AG09319 (cell line): Measurements from ENCODE around the gene ADM2.
"Not testable (repeated sequence)": the region's sequence is repeated elsewhere in the genome, so short reads cannot be mapped to it uniquely, and the experiment has no call there.

Experiments used
- DNase-seq: peaks from one replicate; pipeline ENCODE4 v3.0.0-alpha.2; 2010; ENCODE audit warnings: low read depth; ENCODE audit errors: extremely low read depth
- CTCF ChIP-seq: IDR thresholded peaks from 2 replicates; pipeline ENCODE4 v1.5.1; 2011; ENCODE audit warnings: low read depth, mild to moderate bottlenecking, inconsistent platforms, low read length, moderate library complexity

ADM2 gene

DNA sequence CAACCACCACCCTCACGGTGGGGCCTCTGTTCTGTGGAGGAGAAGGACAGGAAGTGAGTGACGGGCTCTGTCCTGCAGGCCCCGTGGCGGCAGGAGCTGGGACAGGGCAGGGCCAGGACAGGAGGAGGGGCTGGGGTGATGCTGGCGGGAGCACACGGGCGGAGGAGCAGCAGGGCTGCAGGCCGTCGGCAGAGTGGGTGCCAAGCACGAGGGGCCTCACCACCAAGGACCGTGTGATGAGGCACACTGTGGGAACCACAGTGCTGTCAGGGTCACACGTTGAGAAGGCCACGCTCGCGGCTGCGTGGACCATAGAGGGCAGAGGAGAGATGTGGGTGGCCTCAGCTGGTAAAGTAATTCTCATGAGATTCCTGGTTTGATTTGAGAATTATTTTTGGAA lies 35.5 kb downstream of the ADM2 start:
- no peak for DNase-seq
- TF ChIP-seq CTCF, result no peak

- DNase-seq, result no peak
- TF ChIP-seq CTCF, result no peak
Measured at GRCh38 chr22:50517495-50518260, 36.3 kb downstream of the ADM2 start.

DNA sequence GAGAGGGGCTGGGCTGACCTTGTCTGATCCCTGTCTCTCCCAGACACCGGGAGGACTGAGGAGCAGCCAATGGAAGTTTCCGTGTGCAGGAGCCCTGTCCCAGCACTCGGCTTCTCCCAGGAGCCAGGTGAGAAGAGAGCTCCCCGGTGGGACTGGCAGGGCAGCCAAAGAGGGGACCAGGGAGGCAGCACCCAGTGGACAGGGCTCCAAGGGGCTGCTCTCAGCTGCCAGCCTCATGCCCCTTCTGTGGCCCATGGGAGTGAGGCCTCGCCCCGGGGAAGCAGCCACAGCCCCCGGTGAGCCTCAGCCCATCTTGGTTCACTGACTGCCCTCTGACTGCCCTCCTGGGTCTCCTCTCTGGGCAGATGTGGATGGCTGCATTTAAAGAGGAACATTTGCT lies 37.3 kb downstream of the ADM2 start:
- DNase-seq, result no peak
- no peak for TF ChIP-seq CTCF

GRCh38 chr22:50519151-50519550 lies 37.8 kb downstream of the ADM2 start:
- no peak for TF ChIP-seq CTCF
- no peak for DNase-seq

- not testable (repeated sequence) for DNase-seq
Measured at GRCh38 chr22:50520184-50520583, 38.8 kb downstream of the ADM2 start.

DNA sequence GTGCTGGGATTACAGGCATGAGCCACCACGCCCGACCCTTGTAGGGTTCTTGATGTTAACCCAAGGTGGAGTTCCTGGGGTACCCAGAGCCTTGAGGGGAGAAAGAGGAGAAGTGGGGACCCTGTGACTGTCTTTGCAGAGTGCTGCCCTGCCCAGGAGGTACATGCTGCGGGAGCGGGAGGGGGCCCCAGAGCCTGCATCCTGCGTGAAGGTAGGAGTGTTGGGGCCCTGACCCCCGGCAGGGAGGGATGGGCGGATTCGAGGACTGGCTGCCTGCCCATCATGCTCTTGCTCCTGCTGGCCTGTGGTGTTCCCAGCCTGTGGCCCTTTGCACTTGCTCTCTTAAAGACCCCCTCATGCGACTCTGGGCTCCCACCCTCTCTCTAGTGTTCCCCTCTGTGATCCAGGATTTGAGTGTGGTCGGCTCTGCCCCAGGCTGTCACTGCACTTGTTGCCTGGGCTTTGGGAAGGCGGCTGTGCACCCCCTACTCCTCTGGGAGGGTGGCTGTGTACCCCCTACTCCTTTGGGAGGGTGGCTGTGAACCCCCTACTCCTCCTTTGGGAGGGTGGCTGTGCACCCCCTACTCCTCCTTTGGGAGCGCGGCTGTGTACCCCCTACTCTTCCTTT lies 39.6 kb downstream of the ADM2 start:
- no peak for TF ChIP-seq CTCF
- DNase-seq, result no peak

DNA sequence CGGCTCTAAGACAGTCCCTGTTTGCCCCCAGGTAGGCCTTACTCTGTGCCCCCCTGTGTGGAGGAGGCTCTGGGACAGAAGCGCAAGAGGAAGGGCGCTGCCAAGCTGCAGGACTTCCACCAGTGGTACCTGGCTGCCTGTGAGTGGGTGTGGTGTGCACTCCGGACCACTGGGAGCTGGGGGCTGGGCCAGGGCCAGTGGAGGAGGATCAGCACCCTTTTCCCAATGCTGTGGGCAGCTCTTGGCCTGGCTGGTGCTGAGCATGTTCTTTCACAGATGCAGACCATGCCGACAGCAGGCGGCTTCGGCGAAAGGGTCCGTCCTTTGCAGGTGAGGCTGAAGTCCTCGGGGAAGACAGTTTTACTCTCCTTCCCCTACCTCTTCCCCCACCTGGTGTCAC lies 40.4 kb downstream of the ADM2 start:
- DNase-seq, result no peak
- no peak for TF ChIP-seq CTCF

GRCh38 chr22:50522208-50522805 lies 41.0 kb downstream of the ADM2 start:
- no peak for DNase-seq

More at GRCh38 chr22:50522208-50522805, 41.0 kb downstream of the ADM2 start:
- no peak for TF ChIP-seq CTCF
